Stimulated activated CD4-positive, alpha-beta T cell treated with anti-CD3 and anti-CD28 coated beads, Interleukin-12 subunit alpha, Interleukin-12 subunit beta, amount 100 ng/mL, for 48 hours (primary cell): ENCODE data around the gene PIEZO2.

Experiments used
- DNase-seq, 3 donors: peaks; one replicate each; pipeline ENCODE4 v3.0.0-alpha.2; 2020; ENCODE audit warnings: low read depth in 2 of 3, low spot score in 1 of 3

The PIEZO2 gene

DNA sequence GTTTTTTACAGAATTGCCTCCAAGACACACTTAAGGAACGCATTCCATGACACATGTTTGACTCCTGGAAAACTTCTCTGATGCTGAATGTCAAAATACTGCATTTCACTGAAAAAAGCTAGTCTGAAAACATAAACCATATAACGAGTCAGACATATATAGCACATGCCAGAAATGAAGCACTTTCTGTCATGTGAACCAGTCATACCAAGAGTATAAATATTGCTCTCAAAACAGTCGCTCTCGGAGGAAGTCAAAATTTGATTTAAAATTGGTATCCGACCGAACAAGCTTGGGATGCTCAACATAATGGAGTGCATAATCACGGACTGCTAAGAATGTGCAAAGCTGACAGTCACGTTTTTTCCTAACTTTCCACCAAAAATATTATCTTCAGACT lies 115.9 kb downstream of the PIEZO2 start:
- no peak for DNase-seq

- no peak for DNase-seq
These were observed 117.4 kb downstream of the PIEZO2 start for GRCh38 chr18:11031966-11032365.

GRCh38 chr18:11029021-11029420 lies 120.3 kb downstream of the PIEZO2 start:
- DNase-seq = no peak

GRCh38 chr18:11027862-11028261 lies 121.5 kb downstream of the PIEZO2 start:
- no peak for DNase-seq

DNA sequence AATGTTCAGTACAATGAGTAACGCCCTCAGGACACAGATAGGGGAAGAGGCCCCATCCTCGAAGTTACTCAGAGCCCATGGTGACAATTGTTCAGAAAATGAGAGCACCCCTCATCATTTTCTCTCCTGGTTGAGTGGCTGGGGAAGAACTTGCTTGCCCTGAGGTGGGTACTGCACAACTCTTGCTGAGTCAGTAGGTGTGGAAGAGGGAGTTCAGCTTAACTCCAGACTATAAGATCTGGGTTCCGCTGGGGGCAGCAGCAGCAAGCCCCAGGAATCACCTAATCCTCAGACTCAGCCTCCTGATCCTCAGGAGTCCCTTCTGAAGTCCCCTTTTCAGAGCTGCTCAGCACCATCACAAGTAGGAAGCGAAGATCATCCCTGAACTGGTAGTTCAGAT lies 123.7 kb downstream of the PIEZO2 start:
- DNase-seq = no peak

- DNase-seq = no peak
These were observed 124.3 kb downstream of the PIEZO2 start for GRCh38 chr18:11024928-11025669.

GRCh38 chr18:11021477-11021876 lies 127.9 kb downstream of the PIEZO2 start:
- no peak for DNase-seq

DNA sequence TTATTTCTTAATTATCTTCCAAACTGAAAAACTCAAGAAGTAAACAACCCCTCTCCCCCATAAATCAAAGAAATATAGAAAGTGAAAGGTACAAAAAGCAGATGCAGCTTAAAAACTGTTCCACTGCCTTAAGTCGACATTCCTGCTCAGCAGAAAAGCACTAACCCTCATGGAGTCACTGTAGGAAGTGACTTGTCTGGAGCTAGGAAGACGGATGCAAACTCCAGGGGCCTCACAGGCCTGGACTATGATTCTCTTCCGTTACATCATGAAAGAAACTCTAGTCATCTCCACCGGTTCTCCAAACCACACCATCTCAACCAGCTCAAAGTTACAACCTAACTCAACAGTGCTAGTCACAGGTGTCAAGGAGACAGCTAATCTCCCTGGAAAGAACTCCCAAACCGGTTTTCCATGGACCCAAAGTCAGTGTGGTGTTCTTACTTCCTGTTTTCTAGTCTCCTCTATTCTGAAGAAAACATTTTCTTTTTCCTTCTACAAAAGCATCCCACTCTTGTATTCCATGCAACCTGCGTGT lies 128.4 kb downstream of the PIEZO2 start:
- DNase-seq = no peak

DNA sequence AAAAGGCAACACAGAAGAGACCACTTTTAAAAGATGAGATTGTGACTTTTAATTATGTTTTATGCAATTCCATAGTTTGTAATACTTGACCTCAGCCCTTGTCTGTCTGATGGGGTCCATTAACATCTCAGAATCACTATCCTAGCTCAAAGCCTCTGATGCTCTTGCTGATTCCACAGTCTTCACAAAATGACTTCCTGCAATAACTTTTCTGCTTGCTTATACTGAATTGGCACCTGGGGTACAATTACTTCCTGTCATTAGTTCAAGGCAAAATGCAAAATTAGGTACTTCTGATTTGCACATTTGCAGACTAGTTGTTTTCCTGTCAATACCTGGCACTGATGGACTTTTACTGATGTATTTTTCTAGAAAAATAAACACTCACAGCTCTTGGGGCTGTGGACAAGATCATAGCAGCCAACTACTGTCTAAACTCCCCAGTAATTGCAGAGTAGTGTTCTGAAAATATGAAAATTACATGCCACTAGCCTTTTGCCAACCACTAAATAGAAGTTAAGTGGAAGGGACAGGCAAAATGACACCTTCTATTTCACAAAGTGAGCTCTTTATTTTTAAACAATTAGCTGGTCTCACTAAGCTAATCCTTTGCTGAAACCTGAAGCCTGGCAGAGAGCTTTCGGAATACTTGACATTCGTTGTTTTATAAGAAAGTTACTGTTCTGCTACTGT lies 129.1 kb downstream of the PIEZO2 start:
- DNase-seq = no peak

DNA sequence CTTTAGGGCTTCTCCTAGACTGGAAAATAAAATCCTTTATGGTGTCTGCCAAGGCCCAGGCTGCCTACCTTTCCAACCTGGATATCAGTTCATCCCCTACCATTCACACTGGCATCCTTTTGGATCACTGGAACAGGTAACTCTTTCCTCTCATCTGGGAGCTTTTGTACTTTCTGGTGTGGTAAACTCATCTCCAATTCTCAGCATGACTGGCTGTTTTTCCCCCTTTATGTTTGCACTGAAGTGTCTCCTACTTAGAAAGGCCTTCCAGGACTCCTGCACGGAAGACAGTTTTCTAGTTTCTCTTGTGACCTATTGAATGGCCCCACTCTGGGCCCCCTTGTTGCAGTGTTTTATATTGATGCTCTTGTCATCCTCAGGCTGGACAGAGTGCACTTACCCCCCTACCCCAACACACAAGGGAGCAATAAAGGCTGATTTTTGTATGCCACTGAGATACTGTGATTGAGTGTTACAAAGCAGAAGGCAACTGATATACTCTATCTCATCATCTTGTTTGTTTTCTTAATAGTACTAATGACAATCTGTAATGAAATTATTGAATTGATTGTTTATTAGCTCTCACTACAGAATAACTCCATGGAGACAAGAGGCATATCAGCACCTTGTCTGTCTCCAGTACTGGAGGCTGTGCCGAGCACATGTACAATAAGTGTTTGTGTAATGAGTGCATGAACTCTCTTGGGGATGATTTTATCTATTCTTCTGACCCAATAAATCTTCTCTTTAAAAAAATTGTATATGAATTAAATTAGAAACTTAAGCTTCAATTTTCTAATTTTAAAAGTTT lies 129.9 kb downstream of the PIEZO2 start:
- DNase-seq = no peak

GRCh38 chr18:11009869-11010268 lies 139.5 kb downstream of the PIEZO2 start:
- DNase-seq = no peak

DNA sequence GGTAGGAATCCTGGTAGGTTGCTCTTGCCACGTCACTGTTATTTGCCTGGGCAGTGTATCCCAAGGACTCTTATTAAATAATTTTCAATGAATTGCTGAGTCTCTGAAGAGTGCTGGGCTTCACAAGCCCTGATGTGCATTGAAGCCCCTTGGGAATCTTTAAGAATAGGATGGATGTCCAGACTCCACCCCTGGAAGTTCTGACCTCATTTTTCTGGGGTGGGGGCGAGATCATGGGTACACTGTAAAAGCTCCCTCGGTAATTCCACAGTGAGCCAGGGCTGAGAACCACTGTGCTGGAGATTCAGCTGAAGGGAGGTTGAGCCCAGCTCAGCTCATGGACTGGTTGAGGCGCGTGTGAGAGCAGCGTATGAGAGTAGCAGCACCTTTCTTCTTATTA lies 140.2 kb downstream of the PIEZO2 start:
- no peak for DNase-seq

DNA sequence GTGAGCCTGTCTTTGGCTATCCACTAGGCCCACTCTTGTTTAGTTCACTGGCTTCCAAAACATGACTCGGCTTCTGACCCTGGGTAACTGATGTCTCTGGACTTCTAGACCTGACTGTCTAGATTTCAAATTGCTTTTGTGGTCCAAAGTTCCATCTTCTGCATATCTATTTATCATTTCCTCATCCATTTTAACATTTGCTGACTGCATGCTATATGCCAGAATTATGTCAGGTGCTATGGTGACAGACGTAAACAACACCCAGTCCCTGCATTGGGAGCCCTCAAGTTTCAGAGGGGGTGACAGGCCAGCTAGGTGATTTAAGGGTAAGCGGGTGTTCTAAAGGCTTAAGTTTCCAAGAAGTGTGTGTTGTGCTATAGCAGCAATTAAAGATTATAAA lies 140.9 kb downstream of the PIEZO2 start:
- DNase-seq = no peak

GRCh38 chr18:11005528-11005927 lies 143.8 kb downstream of the PIEZO2 start:
- DNase-seq = no peak

GRCh38 chr18:11004951-11005350 lies 144.4 kb downstream of the PIEZO2 start:
- DNase-seq = no peak

DNA sequence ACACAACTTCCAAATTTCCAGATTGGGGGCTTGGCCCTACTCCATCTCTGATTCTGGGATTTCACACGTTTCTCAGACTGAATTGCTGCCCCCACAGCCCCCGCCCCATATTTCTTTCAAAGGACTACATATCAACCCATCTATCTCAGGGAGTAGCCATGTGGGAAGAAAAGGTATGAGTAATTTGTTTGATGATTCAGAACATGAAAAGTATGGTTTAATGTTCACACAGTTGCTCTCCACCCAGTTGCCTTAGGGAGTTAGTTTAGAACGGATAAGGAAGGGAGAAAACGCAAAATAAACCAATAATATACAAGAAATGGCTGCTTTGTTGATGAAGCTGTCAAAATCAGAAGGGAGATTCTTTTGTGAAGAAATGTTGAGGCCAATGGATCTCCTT lies 145.1 kb downstream of the PIEZO2 start:
- DNase-seq = no peak

- no peak for DNase-seq
These were observed 146.6 kb downstream of the PIEZO2 start for GRCh38 chr18:11002796-11003195.

DNA sequence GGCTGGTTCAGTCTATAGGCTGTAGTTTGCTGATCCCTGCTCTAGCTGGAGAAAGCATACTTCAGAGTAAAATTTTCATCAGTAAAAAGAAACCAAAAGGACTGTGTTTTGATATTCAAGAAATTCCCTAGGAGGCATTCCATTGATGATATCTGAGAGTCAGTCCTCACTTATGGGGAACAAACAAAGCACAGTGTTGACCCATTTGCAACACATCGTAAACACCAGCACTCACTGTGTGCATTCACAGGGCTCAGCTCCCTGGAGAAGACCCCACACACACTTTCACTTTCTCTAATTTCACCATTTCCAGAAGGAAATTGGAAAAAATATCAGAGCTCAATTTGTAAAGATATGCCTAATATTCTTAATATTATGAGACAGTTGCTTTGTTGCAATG lies 147.1 kb downstream of the PIEZO2 start:
- no peak for DNase-seq

GRCh38 chr18:11000071-11000470 lies 149.3 kb downstream of the PIEZO2 start:
- no peak for DNase-seq

- no peak for DNase-seq
These were observed 151.5 kb downstream of the PIEZO2 start for GRCh38 chr18:10997885-10998284.

- DNase-seq = no peak
These were observed 153.8 kb downstream of the PIEZO2 start for GRCh38 chr18:10995550-10995949.

- no peak for DNase-seq
These were observed 159.9 kb downstream of the PIEZO2 start for GRCh38 chr18:10989486-10989885.
